SU-DHL-6 (cell line): ENCODE data around the gene MCF2L2.

Experiments used
- H2AFZ ChIP-seq: fragments of 200-600 bp; sonication (generic); 2 replicates; pipeline ENCODE4 v1.6.1; 2014; ENCODE audit warnings: low read depth, mild to moderate bottlenecking, moderate library complexity, mixed read lengths, antibody characterized with exemption, low read length; ENCODE audit not compliant: severe bottlenecking
- H3F3A ChIP-seq: fragments of 200-600 bp; shearing (Covaris generic); 2 replicates; pipeline ENCODE4 v1.6.0; 2016; ENCODE audit warnings: antibody characterized with exemption, mild to moderate bottlenecking; ENCODE audit not compliant: insufficient read depth
- H3K27ac ChIP-seq: fragments of 200-600 bp; sonication (generic); 2 replicates; pipeline ENCODE4 v1.5.1; 2016; ENCODE audit warnings: low read depth, mild to moderate bottlenecking, low read length, moderate library complexity, mixed read lengths
- H3K27me3 ChIP-seq: fragments of 200-600 bp; sonication (generic), shearing (Covaris generic); 2 replicates; pipeline ENCODE4 v1.6.0; 2014; ENCODE audit warnings: mild to moderate bottlenecking, low read length
- H3K36me3 ChIP-seq: fragments of 200-600 bp; sonication (generic); 2 replicates; pipeline ENCODE4 v1.6.1; 2014; ENCODE audit warnings: mild to moderate bottlenecking, low read length, mixed read lengths
- H3K4me2 ChIP-seq: fragments of 300-600, 200-600 bp; shearing (Covaris generic), sonication (generic); 2 replicates; pipeline ENCODE4 v1.6.0; 2014; ENCODE audit warnings: low read length, low read depth, mild to moderate bottlenecking; ENCODE audit not compliant: poor library complexity, severe bottlenecking
- H3K4me3 ChIP-seq: fragments of 200-600 bp; sonication (generic); 2 replicates; pipeline ENCODE4 v1.5.1; 2014; ENCODE audit warnings: antibody characterized with exemption, low read length, mild to moderate bottlenecking, mixed read lengths; ENCODE audit not compliant: insufficient read depth, poor library complexity, severe bottlenecking
- H3K79me2 ChIP-seq: fragments of 200-600 bp; sonication (generic); 2 replicates; pipeline ENCODE4 v1.6.1; 2014; ENCODE audit warnings: mild to moderate bottlenecking, low read length, moderate library complexity; ENCODE audit not compliant: insufficient read depth
- H3K9ac ChIP-seq: fragments of 200-600 bp; sonication (generic); 2 replicates; pipeline ENCODE4 v1.7.0; 2014; ENCODE audit warnings: mild to moderate bottlenecking, low read length
- H3K9me2 ChIP-seq: fragments of 200-600 bp; sonication (generic); replicated peaks from 2 replicates; pipeline ENCODE4 v1.6.1; 2014; ENCODE audit warnings: low read length; ENCODE audit not compliant: insufficient read depth
- H3K9me3 ChIP-seq: fragments of 200-600 bp; sonication (generic); 2 replicates; pipeline ENCODE4 v1.6.1; 2014; ENCODE audit warnings: low read length, mixed read lengths; ENCODE audit not compliant: insufficient read depth
- H4K20me1 ChIP-seq: fragments of 200-600 bp; sonication (generic); 2 replicates; pipeline ENCODE4 v1.6.1; 2014; ENCODE audit warnings: low read depth, mild to moderate bottlenecking, antibody characterized with exemption, low read length, moderate library complexity, mixed read lengths
- CTCF ChIP-seq: fragments of 200-600 bp; sonication (generic); IDR thresholded peaks from one replicate; pipeline ENCODE4 v1.5.1; 2017; ENCODE audit warnings: antibody characterized with exemption, mild to moderate bottlenecking, low read length, moderate library complexity; ENCODE audit not compliant: insufficient read depth, poor library complexity, severe bottlenecking
- EZH2phosphoT487 ChIP-seq: fragments of 200-600 bp; sonication (generic), shearing (Covaris generic); conservative IDR thresholded peaks from 2 replicates; pipeline ENCODE4 v1.6.1; 2018; ENCODE audit warnings: mild to moderate bottlenecking, antibody characterized with exemption, low read length, moderate library complexity, mixed read lengths

MCF2L2 gene

GRCh38 chr3:183438735-183439134, 10.3 kb upstream of the MCF2L2 start:
- H3K9me3 ChIP-seq: peaks cover 12% of the 10 kb centered on the region; the same call in 1 of the 2 replicates
- H3K9ac ChIP-seq: no peak overlapping the region
- no peaks in the 10 kb centered on the region for H3F3A ChIP-seq
- TF ChIP-seq EZH2phosphoT487 (no peak), CTCF (no peak)
- no peak overlapping the region for H2AFZ ChIP-seq
- H3K27ac ChIP-seq: no peak overlapping the region
- no peaks in the 10 kb centered on the region for H4K20me1 ChIP-seq
- no peaks in the 10 kb centered on the region for H3K9me2 ChIP-seq
- H3K27me3 ChIP-seq: no peaks in the 10 kb centered on the region
- H3K79me2 ChIP-seq: no peaks in the 10 kb centered on the region
- no peaks in the 10 kb centered on the region for H3K36me3 ChIP-seq
- no peak overlapping the region for H3K4me3 ChIP-seq
- H3K4me2 ChIP-seq: no peak overlapping the region

GRCh38 chr3:183437666-183438564, 9.5 kb upstream of the MCF2L2 start:
- Histone ChIP-seq H3K4me3 (no peak overlapping the region), H3K9ac (no peak overlapping the region), H2AFZ (no peak overlapping the region), H3F3A (no peaks in the 10 kb centered on the region), H3K36me3 (no peaks in the 10 kb centered on the region), H3K27me3 (no peaks in the 10 kb centered on the region), H3K9me3 (peaks cover 5% of the 10 kb centered on the region; the same call in 1 of the 2 replicates), H4K20me1 (no peaks in the 10 kb centered on the region), H3K79me2 (no peaks in the 10 kb centered on the region), H3K4me2 (no peak overlapping the region), H3K9me2 (no peaks in the 10 kb centered on the region), H3K27ac (no peak overlapping the region)
- TF ChIP-seq EZH2phosphoT487 (no peak), CTCF (no peak)

- no peak overlapping the region for H2AFZ ChIP-seq
- H3K36me3 ChIP-seq: no peaks in the 10 kb centered on the region
- H3F3A ChIP-seq: no peaks in the 10 kb centered on the region
- no peak overlapping the region for H3K9ac ChIP-seq
- TF ChIP-seq EZH2phosphoT487 (no peak), CTCF (no peak)
- no peak overlapping the region for H3K27ac ChIP-seq
- H3K79me2 ChIP-seq: no peaks in the 10 kb centered on the region
- no peaks in the 10 kb centered on the region for H3K27me3 ChIP-seq
- no peak overlapping the region for H3K4me3 ChIP-seq
- H3K9me3 ChIP-seq: no peaks in the 10 kb centered on the region
- H3K9me2 ChIP-seq: no peaks in the 10 kb centered on the region
- H4K20me1 ChIP-seq: no peaks in the 10 kb centered on the region
- no peak overlapping the region for H3K4me2 ChIP-seq
Measured at GRCh38 chr3:183437061-183437460, 8.6 kb upstream of the MCF2L2 start.
